Measurements from ENCODE around the gene ALPL. TPM values are rescaled to one million over a fixed set of nuclear protein-coding genes. Genes with fewer than 3 reads are reported as not detected.

Gene ALPL
- total and polyA plus RNA-seq, 2 donors (not counting 1 experiment from before 2014, with no cell fraction given), result 1.3 to 3.6 TPM

DNA sequence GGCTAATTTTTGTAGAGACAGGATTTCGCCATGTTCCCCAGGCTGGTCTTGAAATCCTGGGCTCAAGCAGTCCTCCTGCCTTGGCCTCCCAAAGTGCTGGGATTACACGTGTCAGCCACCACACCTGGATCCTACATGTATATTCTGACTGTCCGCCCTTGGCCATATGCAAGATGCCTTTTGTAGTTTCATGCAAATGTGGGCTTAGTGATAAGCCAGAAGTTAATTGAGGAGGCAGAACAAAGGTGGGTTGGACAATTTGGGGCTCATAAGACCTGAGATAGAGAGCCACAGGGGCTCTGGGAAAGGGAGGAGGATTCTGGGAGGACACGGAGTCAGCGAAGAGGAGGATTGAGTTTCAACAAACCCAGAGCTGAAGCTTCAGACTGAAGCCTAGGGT is 24.9 kb downstream of the ALPL start:
- no peaks in the 10 kb centered on the region for H4K20me1 ChIP-seq (ENCODE audit: control insufficient read depth, extremely low read depth, insufficient read depth, low read length)
- no peak overlapping the region for H3K9ac ChIP-seq (ENCODE audit: insufficient read depth, low read length)
- no peak overlapping the region for H2AFZ ChIP-seq (ENCODE audit: low read length)
- no peaks in the 10 kb centered on the region for H3K36me3 ChIP-seq (ENCODE audit: control insufficient read depth, insufficient read depth, low read length)
- peaks cover 25% of the 10 kb centered on the region for H3K27me3 ChIP-seq (ENCODE audit: control insufficient read depth, insufficient read depth, low read length)
- no peaks in the 10 kb centered on the region for H3K9me3 ChIP-seq (ENCODE audit: control insufficient read depth, insufficient read depth, low read depth, low read length)
- no peak overlapping the region for H3K4me2 ChIP-seq (ENCODE audit: extremely low read depth, insufficient read depth, low read length)
- no peak for DNase-seq (ENCODE audit: low read depth in 2 of 2)
- H3K4me3 ChIP-seq (replicated peaks in 1 of 4; ENCODE audit: control extremely low read depth in 1 of 4, insufficient read depth in 1 of 4, low read depth in 3 of 4, low read length in 4 of 4), result no peak overlapping the region
- H3K79me2 ChIP-seq (ENCODE audit: control insufficient read depth, insufficient read depth, low read length), result no peaks in the 10 kb centered on the region
- TF ChIP-seq EZH2 (IDR thresholded peaks at IDR 0.05; ENCODE audit: low read length, missing control alignments), result no peak
- TF ChIP-seq, protein P1, sequence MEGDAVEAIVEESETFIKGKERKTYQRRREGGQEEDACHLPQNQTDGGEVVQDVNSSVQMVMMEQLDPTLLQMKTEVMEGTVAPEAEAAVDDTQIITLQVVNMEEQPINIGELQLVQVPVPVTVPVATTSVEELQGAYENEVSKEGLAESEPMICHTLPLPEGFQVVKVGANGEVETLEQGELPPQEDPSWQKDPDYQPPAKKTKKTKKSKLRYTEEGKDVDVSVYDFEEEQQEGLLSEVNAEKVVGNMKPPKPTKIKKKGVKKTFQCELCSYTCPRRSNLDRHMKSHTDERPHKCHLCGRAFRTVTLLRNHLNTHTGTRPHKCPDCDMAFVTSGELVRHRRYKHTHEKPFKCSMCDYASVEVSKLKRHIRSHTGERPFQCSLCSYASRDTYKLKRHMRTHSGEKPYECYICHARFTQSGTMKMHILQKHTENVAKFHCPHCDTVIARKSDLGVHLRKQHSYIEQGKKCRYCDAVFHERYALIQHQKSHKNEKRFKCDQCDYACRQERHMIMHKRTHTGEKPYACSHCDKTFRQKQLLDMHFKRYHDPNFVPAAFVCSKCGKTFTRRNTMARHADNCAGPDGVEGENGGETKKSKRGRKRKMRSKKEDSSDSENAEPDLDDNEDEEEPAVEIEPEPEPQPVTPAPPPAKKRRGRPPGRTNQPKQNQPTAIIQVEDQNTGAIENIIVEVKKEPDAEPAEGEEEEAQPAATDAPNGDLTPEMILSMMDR (conservative IDR thresholded peaks at IDR 0.05 in 1 of 2, IDR thresholded peaks at IDR 0.05 in 1 of 2; ENCODE audit: low read depth in 1 of 2, low read length in 2 of 2), result no peak
- H3K4me1 ChIP-seq (ENCODE audit: control insufficient read depth, extremely low read depth, insufficient read depth, low read length), result peaks cover 7% of the 10 kb centered on the region
- H3K27ac ChIP-seq (ENCODE audit: insufficient read depth, low read length), result no peak overlapping the region

- peak; percentile 57 to 74 for DNase-seq (ENCODE audit: low read depth in 2 of 2)
- no peak overlapping the region for H2AFZ ChIP-seq (ENCODE audit: low read length)
- no peak overlapping the region for H3K4me3 ChIP-seq (replicated peaks in 1 of 4; ENCODE audit: control extremely low read depth in 1 of 4, insufficient read depth in 1 of 4, low read depth in 3 of 4, low read length in 4 of 4)
- no peak overlapping the region for H3K4me2 ChIP-seq (ENCODE audit: extremely low read depth, insufficient read depth, low read length)
- H3K4me1 ChIP-seq (ENCODE audit: control insufficient read depth, extremely low read depth, insufficient read depth, low read length), result peaks cover 7% of the 10 kb centered on the region
- TF ChIP-seq EZH2 (IDR thresholded peaks at IDR 0.05; ENCODE audit: low read length, missing control alignments), result no peak
- TF ChIP-seq, protein P1 (conservative IDR thresholded peaks at IDR 0.05 in 1 of 2, IDR thresholded peaks at IDR 0.05 in 1 of 2; ENCODE audit: low read depth in 1 of 2, low read length in 2 of 2), result peak; percentile 16 to 66
- H4K20me1 ChIP-seq (ENCODE audit: control insufficient read depth, extremely low read depth, insufficient read depth, low read length), result no peaks in the 10 kb centered on the region
- H3K79me2 ChIP-seq (ENCODE audit: control insufficient read depth, insufficient read depth, low read length), result no peaks in the 10 kb centered on the region
- no peak overlapping the region for H3K9ac ChIP-seq (ENCODE audit: insufficient read depth, low read length)
- H3K36me3 ChIP-seq (ENCODE audit: control insufficient read depth, insufficient read depth, low read length), result no peaks in the 10 kb centered on the region
- peaks cover 25% of the 10 kb centered on the region for H3K27me3 ChIP-seq (ENCODE audit: control insufficient read depth, insufficient read depth, low read length)
- no peak overlapping the region for H3K27ac ChIP-seq (ENCODE audit: insufficient read depth, low read length)
- no peaks in the 10 kb centered on the region for H3K9me3 ChIP-seq (ENCODE audit: control insufficient read depth, insufficient read depth, low read depth, low read length)
Observed at GRCh38 chr1:21534674-21535378, 25.6 kb downstream of the ALPL start.

- peak in 1 of 2 donors; percentile 82 for DNase-seq (ENCODE audit: low read depth in 2 of 2)
- Histone ChIP-seq H3K4me1 (ENCODE audit: control insufficient read depth, extremely low read depth, insufficient read depth, low read length) (peaks cover 7% of the 10 kb centered on the region), H3K4me3 (replicated peaks in 1 of 4; ENCODE audit: control extremely low read depth in 1 of 4, insufficient read depth in 1 of 4, low read depth in 3 of 4, low read length in 4 of 4) (no peak overlapping the region), H3K9ac (ENCODE audit: insufficient read depth, low read length) (no peak overlapping the region), H4K20me1 (ENCODE audit: control insufficient read depth, extremely low read depth, insufficient read depth, low read length) (no peaks in the 10 kb centered on the region), H3K27me3 (ENCODE audit: control insufficient read depth, insufficient read depth, low read length) (peaks cover 26% of the 10 kb centered on the region), H3K79me2 (ENCODE audit: control insufficient read depth, insufficient read depth, low read length) (no peaks in the 10 kb centered on the region), H3K36me3 (ENCODE audit: control insufficient read depth, insufficient read depth, low read length) (no peaks in the 10 kb centered on the region), H3K9me3 (ENCODE audit: control insufficient read depth, insufficient read depth, low read depth, low read length) (no peaks in the 10 kb centered on the region), H3K4me2 (ENCODE audit: extremely low read depth, insufficient read depth, low read length) (no peak overlapping the region), H2AFZ (ENCODE audit: low read length) (no peak overlapping the region), H3K27ac (ENCODE audit: insufficient read depth, low read length) (no peak overlapping the region)
- no peak for TF ChIP-seq EZH2 (IDR thresholded peaks at IDR 0.05; ENCODE audit: low read length, missing control alignments)
- TF ChIP-seq, protein P1 (conservative IDR thresholded peaks at IDR 0.05 in 1 of 2, IDR thresholded peaks at IDR 0.05 in 1 of 2; ENCODE audit: low read depth in 1 of 2, low read length in 2 of 2), result no peak
Observed at GRCh38 chr1:21536218-21536617, 27.0 kb downstream of the ALPL start.

Data from fibroblast of lung (primary cell).